ENCODE results near the gene AP1B1.

Gene AP1B1

DNA sequence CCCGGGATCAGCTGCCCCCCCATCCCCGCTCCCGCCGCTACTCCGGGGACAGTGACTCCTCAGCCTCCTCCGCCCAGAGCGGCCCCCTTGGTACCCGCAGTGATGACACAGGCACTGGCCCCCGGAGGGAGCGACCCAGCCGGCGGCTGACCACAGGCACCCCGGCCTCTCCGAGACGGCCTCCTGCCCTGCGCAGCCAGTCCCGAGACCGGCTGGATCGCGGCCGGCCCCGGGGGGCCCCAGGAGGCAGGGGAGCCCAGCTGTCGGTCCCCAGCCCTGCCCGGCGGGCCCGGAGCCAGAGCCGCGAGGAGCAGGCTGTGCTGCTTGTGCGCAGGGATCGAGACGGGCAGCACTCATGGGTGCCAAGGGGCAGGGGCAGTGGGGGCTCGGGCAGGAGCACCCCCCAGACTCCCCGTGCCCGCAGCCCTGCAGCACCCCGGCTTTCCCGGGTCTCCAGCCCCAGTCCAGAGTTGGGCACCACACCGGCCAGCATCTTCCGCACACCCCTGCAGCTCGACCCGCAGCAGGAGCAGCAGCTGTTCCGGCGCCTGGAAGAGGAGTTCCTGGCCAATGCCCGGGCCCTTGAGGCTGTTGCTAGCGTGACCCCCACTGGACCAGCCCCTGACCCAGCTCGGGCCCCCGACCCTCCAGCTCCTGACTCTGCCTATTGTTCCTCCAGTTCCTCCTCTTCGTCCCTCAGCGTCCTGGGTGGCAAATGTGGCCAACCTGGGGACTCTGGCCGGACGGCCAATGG is 76.7 kb downstream of the AP1B1 start:
- DNase-seq = no peak

- peak; percentile 5 for DNase-seq
These were observed 77.5 kb downstream of the AP1B1 start for GRCh38 chr22:29310863-29311339.

DNA sequence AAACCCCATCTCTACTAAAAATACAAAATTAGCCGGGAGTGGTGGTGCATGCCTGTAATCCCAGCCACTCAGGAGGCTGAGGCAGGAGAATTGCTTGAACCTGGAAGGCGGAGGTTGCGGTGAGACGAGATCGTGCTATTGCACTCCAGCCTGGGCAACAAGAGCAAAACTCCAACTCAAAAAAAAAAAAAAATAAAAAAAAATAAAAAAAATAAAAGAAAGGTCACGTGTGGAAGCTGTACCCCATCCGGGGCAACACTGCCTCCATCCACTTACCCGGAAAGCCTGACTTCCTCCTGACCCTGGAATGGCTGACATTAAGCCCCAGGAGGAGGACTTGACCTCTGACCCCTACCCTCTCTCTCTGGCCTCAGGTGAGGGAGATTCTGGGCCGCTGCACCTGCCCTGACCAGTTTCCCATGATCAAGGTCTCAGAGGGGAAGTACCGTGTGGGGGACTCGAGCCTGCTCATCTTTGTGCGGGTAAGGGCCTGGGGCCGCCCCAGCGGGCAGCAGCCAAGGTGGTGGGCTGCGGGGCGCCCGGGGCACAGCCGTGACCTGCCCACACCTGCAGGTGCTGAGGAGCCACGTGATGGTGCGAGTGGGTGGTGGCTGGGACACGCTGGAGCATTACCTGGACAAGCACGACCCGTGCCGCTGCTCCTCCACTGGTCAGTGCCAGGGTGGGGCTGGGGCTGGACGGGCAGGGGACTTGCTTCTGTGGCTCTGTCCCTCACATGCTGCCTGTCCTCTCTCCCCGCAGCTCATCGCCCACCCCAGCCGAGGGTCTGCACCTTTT is 78.1 kb downstream of the AP1B1 start:
- no peak for DNase-seq

- DNase-seq = no peak
These were observed 78.9 kb downstream of the AP1B1 start for GRCh38 chr22:29309332-29310064.

DNA sequence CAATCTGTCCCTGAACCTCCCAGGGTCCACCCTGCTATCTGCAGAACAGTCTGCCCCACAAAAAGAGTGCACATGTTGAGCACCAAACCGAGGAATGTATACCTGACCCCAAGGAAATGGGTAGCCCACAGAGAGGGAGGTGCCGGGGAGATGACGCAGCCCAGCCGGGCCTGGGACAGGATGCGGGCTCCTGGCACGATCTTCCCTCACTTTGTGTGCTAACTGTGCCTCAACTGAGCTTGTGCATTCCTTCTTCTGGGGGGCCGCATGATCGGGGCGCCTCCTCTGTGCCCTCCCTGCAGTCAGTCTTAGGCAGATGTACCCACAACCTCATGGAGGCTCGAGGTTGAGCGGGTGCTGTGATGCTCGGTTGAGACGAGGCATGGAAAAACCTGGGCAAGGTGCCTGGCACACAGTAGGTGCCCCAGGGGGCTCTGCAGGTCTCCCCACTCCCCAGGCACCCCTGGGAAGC is 79.5 kb downstream of the AP1B1 start:
- no peak for DNase-seq

- DNase-seq = no peak
These were observed 80.1 kb downstream of the AP1B1 start for GRCh38 chr22:29308148-29308790.

GRCh38 chr22:29307596-29308147 is 80.7 kb downstream of the AP1B1 start:
- DNase-seq = no peak

DNA sequence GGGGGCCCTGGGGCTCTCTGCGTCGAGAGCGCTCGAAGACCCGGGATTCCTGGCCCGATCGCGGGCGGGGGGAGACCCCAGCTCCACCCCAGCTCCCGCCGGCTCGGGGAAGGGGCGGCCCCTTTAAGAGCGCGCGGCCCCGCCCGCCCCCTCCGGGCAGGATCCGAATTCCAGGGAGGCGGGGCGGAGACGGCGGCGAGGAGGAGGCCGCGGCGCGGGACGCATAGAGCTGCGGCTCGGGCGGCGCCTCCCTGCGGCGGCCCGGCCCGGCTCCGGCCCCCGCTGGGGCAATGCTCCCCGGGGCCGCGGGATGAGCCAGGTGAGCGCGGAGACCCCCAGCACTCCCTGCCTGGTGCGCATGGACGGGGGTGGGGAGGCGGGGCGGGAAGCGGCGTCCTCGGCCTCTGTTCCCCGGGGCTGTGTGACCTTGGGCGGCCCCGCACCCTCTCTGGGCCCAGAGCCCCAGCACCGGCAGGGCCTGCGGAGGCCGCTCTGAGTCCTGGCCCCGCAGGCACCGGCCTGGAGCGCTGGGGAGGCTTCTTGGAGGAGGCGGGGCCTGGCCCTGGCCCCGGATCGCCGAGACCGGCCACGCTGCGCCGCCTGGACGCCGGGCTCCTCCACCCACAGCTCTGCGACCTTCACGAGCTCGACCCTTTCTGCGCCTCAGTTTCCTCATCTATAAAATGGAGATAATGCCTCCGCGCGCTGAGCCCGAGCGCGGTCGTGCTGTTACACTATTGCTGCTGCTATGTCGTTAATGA is 81.4 kb downstream of the AP1B1 start:
- DNase-seq = no peak

- DNase-seq = no peak
These were observed 82.1 kb downstream of the AP1B1 start, which contains the start of gene GAS2L1 for GRCh38 chr22:29306175-29306834. Gene GAS2L1 (plus strand): TSS chr22:29306650. CDS start chr22:29308106, 1,456 bp downstream.

- no peak for DNase-seq
These were observed 82.6 kb downstream of the AP1B1 start for GRCh38 chr22:29305836-29306174.

DNA sequence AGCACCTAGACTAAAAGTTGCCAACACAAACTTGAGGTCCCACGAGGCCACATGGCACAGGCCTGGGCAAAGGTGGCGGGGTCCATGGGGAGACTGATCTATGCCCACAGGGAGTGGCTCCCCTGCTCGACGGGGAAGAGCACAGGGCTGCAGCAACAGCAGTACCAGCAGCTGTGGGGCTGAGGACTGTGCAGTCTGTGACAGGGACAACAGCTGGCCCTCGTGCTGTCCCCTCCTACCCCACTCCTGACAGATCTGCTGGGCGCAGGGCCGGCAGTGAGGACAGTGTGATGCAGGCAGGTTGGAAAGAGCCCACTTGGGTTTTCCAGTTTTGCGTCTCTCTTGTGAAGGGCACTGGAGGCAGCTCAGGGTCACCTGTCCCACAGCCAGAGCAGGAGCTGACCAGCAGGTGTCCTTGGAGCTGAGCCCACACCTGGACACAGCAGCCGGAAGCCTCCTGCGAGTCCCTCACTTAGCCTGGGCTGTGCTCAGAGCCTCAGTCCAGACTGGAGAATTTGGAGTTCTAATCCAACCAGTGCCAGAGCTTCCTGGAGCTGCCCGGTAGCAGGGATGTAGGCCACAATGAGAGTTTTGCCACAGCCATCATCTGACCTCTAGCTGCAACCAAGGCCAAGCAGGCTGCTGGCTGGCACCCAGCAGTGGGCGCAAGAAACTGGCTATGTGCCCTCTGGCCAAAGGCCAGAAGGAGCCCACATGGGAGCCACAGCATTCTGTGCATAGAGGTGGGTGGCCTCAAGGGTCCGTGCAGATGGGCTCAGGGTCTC is 85.5 kb downstream of the AP1B1 start:
- DNase-seq = peak; percentile 7

DNA sequence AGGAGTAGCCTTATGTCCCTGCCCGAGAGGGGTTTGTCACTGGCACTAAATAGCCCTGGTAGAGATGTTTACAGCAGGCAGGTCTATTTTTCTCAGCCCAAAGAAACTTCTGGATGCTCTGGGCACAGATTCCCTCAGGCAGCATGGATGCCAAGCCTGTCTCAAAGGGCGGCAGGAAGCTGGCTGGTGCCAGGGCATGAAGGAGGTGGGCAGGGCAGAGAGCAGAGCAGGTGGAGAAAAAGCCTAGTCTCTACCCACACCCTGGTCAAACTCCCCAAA is 86.0 kb downstream of the AP1B1 start:
- no peak for DNase-seq

GRCh38 chr22:29301716-29302401 is 86.5 kb downstream of the AP1B1 start:
- no peak for DNase-seq

DNA sequence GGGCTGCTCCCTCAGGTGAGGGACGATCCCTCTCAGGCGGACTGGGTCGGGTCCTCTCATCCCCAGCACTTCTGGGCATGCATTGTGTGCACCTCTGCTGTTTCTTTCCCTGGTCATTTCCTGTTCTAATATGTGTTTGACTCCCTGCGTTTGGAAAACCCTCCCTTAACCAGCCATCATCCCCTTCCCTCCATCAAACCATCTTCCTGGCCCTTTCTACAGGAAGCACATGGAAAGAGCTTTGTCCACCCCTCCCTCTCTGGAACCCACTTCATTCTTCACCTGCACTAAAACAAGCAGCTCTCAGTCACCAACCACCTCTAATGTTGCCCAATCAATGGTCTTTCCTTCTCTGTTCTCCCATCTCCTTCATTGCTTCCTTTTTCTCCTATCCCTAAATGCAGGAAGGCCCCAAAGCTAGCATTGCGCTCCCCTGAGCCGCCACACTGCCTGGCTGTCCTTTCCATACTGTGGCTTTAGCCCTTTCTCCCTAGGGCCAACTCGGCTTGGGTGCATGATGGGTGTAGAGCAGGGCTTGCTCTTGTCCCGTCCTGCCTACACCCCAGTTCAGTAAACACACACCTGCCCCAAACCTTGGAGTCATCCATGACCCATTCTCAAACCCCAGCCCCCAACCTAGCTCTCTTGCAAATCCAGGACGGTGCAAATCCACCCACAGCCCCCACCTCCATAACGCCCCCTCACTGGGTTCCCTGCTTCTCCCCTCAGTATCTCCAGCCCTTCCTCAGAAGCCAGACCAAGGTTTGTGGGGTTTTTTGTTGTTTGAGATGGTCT is 87.4 kb downstream of the AP1B1 start:
- DNase-seq = no peak

DNA sequence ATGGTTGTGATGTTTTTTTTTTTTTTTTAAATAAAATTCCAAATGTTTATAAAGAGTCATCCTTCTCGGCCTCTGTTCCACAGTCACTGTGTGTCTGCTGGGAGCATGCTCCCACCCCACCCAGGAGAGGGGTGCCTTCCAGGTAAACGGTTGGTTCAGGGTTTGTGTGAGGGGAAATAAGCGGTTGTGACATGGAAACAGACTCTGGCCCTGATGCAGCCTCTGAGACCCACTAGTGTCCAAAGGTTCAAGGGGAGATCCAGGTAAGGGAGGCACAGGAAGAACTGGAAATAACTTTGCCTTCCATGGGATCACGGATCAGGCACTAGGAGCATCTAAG is 87.9 kb downstream of the AP1B1 start:
- DNase-seq = no peak

DNA sequence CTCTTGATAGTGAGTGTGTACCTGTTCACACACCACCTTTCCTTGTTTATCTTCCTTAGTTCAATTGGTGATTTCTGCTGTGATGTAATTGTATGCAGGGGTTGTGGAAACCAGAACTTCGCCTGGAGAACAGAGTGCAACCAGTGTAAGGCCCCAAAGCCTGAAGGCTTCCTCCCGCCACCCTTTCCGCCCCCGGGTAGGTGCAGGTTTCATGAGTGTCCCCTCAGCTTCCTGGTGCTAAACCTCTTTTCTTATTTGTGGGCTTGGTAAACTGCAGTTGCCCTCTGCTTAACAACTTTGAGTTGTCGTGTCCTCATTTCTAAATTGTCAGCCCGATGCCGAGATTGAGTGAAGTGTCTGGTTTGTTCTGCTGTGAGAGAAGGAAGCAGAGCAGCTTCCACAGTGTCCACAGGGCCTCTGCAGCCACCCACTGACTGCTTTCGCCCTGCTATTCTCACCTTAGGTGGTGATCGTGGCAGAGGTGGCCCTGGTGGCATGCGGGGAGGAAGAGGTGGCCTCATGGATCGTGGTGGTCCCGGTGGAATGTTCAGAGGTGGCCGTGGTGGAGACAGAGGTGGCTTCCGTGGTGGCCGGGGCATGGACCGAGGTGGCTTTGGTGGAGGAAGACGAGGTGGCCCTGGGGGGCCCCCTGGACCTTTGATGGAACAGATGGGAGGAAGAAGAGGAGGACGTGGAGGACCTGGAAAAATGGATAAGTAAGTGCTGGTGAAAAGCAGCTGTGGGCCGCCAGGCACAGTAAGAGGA is 89.1 kb downstream of the AP1B1 start:
- no peak for DNase-seq

GRCh38 chr22:29298641-29299040 is 89.7 kb downstream of the AP1B1 start:
- DNase-seq = no peak

GRCh38 chr22:29292379-29292778 is 96.0 kb downstream of the AP1B1 start:
- DNase-seq = no peak

Measured in NCI-H1092 treated with DMSO at 0.1 percent for 48 hours (cell line).